Endodermal cell (in vitro differentiated cells): ENCODE measurements around the gene FRAT1. TPM values are rescaled to one million over a fixed set of nuclear protein-coding genes. Genes with fewer than 3 reads are reported as not detected.

Experiments
- DNase-seq: peaks from one replicate; pipeline ENCODE4 v3.0.0-alpha.2; 2017
- H3K27ac ChIP-seq: 2 replicates; pipeline ENCODE4 v1.5.1; 2013; ENCODE audit warnings: mild to moderate bottlenecking, low read depth, low read length, moderate library complexity
- H3K27me3 ChIP-seq: 2 replicates; pipeline ENCODE4 v1.6.1; 2013; ENCODE audit warnings: mild to moderate bottlenecking, low read length, moderate library complexity; ENCODE audit not compliant: insufficient read depth, control insufficient read depth, poor library complexity, severe bottlenecking
- H3K36me3 ChIP-seq: 2 replicates; pipeline ENCODE4 v1.7.0; 2013; ENCODE audit warnings: mild to moderate bottlenecking, low read length, moderate library complexity; ENCODE audit not compliant: control insufficient read depth, insufficient read depth
- H3K4me1 ChIP-seq: one replicate; pipeline ENCODE4 v1.7.0; 2013; ENCODE audit warnings: low read length; ENCODE audit not compliant: control insufficient read depth, insufficient read depth
- H3K4me3 ChIP-seq: 2 replicates; pipeline ENCODE4 v1.5.1; 2013; ENCODE audit warnings: mild to moderate bottlenecking, low read length, moderate library complexity
- H3K9ac ChIP-seq: 2 replicates; pipeline ENCODE4 v1.6.1; 2013; ENCODE audit warnings: mild to moderate bottlenecking, low read length, moderate library complexity; ENCODE audit not compliant: poor library complexity, severe bottlenecking; ENCODE audit errors: extremely low read depth
- H3K9me3 ChIP-seq: 2 replicates; pipeline ENCODE4 v1.6.1; 2013; ENCODE audit warnings: mild to moderate bottlenecking, low read length, moderate library complexity; ENCODE audit not compliant: control insufficient read depth
- H3K27ac Mint-ChIP-seq: 2 replicates; pipeline ENCODE4 v1.8.0; 2020; ENCODE audit warnings: mixed read lengths
- H3K27me3 Mint-ChIP-seq: 2 replicates; pipeline ENCODE4 v1.8.0; 2021; ENCODE audit warnings: mild to moderate bottlenecking, mixed read lengths; ENCODE audit not compliant: insufficient read depth
- H3K36me3 Mint-ChIP-seq: 2 replicates; pipeline ENCODE4 v1.8.0; 2020; ENCODE audit warnings: low read depth, mixed read lengths
- H3K4me1 Mint-ChIP-seq: 2 replicates; pipeline ENCODE4 v1.8.0; 2020; ENCODE audit warnings: mixed read lengths
- H3K4me3 Mint-ChIP-seq: 2 replicates; pipeline ENCODE4 v1.8.0; 2020; ENCODE audit warnings: mild to moderate bottlenecking, moderate library complexity, mixed read lengths
- H3K9me3 Mint-ChIP-seq: 2 replicates; pipeline ENCODE4 v1.8.0; 2020; ENCODE audit warnings: mild to moderate bottlenecking, mixed read lengths
- CTCF ChIP-seq: fragments of 200-600 bp; sonication (generic); conservative IDR thresholded peaks from 2 replicates; pipeline ENCODE4 v1.5.0; 2021; ENCODE audit warnings: antibody characterized with exemption, mild to moderate bottlenecking
- WGBS, 2 experiments: methylation state at CpG; one replicate each; pipeline versions ENCODE4 v1.1.5 to v1.1.7; 2013; ENCODE audit warnings: missing lambda C conversion rate in 2 of 2, mixed read lengths in 1 of 2; ENCODE audit not compliant: insufficient coverage in 1 of 2, insufficient read length in 1 of 2; 5-methylcytosine and 5-hydroxymethylcytosine counted together
- long read RNA-seq, 4 experiments: library from polyadenylated mRNA in 2 of 4; library from RNA in 1 of 4; library from capped mRNA in 1 of 4; stranded (forward) in 3 of 4; unstranded in 1 of 4; transcript quantifications; one replicate each; pipeline ENCODE4 v2.0.0, GENCODE V29; 2020 to 2021; ENCODE audit warnings: inconsistent platforms in 1 of 4
- polyA plus RNA-seq, 2 experiments: library from polyadenylated mRNA; stranded (reverse); fragments of 50-300 nt; gene quantifications; one replicate each; pipeline ENCODE4 v1.2.3, GENCODE V29; 2013
- total RNA-seq, 2 donors: library from RNA; stranded (reverse); fragmentation: NEBNext Ultra II Directional in 1 of 2; extraction: Animal tissue kit (Norgen Biotek cat#: 25700) in 1 of 2; gene quantifications; 2 replicates in 1 of 2; 3 replicates in 1 of 2; pipeline ENCODE4 v1.2.1, GENCODE V29; 2021

FRAT1 gene
- 1 to 10 TPM; 6.5 to 7.3 TPM for total RNA-seq
- 3.2 TPM for polyA plus RNA-seq (2013, experiment 1 of 2)
- 2.2 TPM for polyA plus RNA-seq (2013, experiment 2 of 2)
- long read RNA-seq, experiment 1, transcript FRAT1-201 (1 exons, 2,649 nt): major isoform, 6 of 6 reads
- long read RNA-seq, experiment 1, partial matches to known transcripts: 0 of 6 reads
- long read RNA-seq, experiment 1, other reads (novel, unspliced or antisense): 0 of 6 reads
- long read RNA-seq, experiment 2, transcript FRAT1-201 (1 exons, 2,649 nt): major isoform, 19 of 20 reads
- long read RNA-seq, experiment 2, partial matches to known transcripts: 0 of 20 reads
- long read RNA-seq, experiment 2, other reads (novel, unspliced or antisense): 1 of 20 reads
- long read RNA-seq, experiment 3, partial matches to known transcripts: 0 of 2 reads
- long read RNA-seq, experiment 3, other reads (novel, unspliced or antisense): 0 of 2 reads
- long read RNA-seq, experiment 4, partial matches to known transcripts: 0 of 1 reads
- long read RNA-seq, experiment 4, other reads (novel, unspliced or antisense): 0 of 1 reads

- no peaks in the 10 kb centered on the region for H3K36me3 ChIP-seq
- H3K9me3 ChIP-seq: no peaks in the 10 kb centered on the region
- peak within 1 kb of the TSS; percentile 100 for H3K9ac ChIP-seq
- peak; percentile 97 for DNase-seq
- TF ChIP-seq CTCF: no peak
- peaks cover 7% of the 10 kb centered on the region for H3K4me1 ChIP-seq
- H3K9me3 Mint-ChIP-seq: no peaks in the 10 kb centered on the region
- WGBS, 2 experiments: 1% methylated on average over 29 to 79 of the region's 79 CpGs
- peaks cover 25% of the 10 kb centered on the region for H3K4me1 Mint-ChIP-seq
- peaks cover 9% of the 10 kb centered on the region for H3K27me3 ChIP-seq
- peak within 1 kb of the TSS; percentile 77 for H3K4me3 Mint-ChIP-seq
- peaks cover 27% of the 10 kb centered on the region for H3K27me3 Mint-ChIP-seq
- peak within 1 kb of the TSS; percentile 82 for H3K4me3 ChIP-seq
- H3K27ac ChIP-seq: peak within 1 kb of the TSS; percentile 100
- no peaks in the 10 kb centered on the region for H3K36me3 Mint-ChIP-seq
- peak within 1 kb of the TSS; percentile 100 for H3K27ac Mint-ChIP-seq
Observed at GRCh38 chr10:97318772-97319651, at the start of gene FRAT1. Gene FRAT1, plus strand, starts transcription at chr10:97319271. Its CDS starts 183 bp downstream, at chr10:97319454.

- 82 to 83% methylated on average over 1 to 3 of the region's 3 CpGs for WGBS, 2 experiments
- no peak overlapping the region for H3K27ac Mint-ChIP-seq
Observed at GRCh38 chr10:97270523-97271154, 48.4 kb upstream of the FRAT1 start.

More at GRCh38 chr10:97270523-97271154, 48.4 kb upstream of the FRAT1 start:
- Histone ChIP-seq H3K36me3 (no peaks in the 10 kb centered on the region), H3K4me1 (peaks cover 3% of the 10 kb centered on the region), H3K4me3 (no peak overlapping the region), H3K9me3 (peaks cover 22% of the 10 kb centered on the region), H3K9ac (no peak overlapping the region), H3K27me3 (no peaks in the 10 kb centered on the region), H3K27ac (no peak overlapping the region)
- Mint-ChIP-seq H3K9me3 (peaks cover 20% of the 10 kb centered on the region), H3K27me3 (no peaks in the 10 kb centered on the region), H3K4me1 (peaks cover 11% of the 10 kb centered on the region), H3K36me3 (peaks cover 21% of the 10 kb centered on the region), H3K4me3 (no peak overlapping the region)
- no peak for DNase-seq
- no peak for TF ChIP-seq CTCF
